Body of pancreas (tissue), 4 donors: ENCODE measurements around the gene IL17B.

Experiments
- CTCF ChIP-seq, 7 experiments: fragments of 450-650 bp in 4 of 7; fragments of 200-600 bp in 3 of 7; sonication (generic) in 3 of 7; IDR thresholded peaks; one replicate each; pipeline ENCODE4 v1.5.1; 2016 to 2019; ENCODE audit warnings: antibody characterized with exemption in 7 of 7
- POLR2A ChIP-seq, 3 donors: fragments of 450-650 bp; IDR thresholded peaks; one replicate each; pipeline ENCODE4 v1.6.1; 2016; ENCODE audit warnings: antibody characterized with exemption in 3 of 3, mild to moderate bottlenecking in 2 of 3

GRCh38 chr5:149417711-149418368, 38.7 kb upstream of the IL17B start:
- TF ChIP-seq CTCF (IDR thresholded peaks at IDR 0.05): no peak
- no peak for TF ChIP-seq POLR2A (IDR thresholded peaks at IDR 0.05)
